HG03097 (cell line): ENCODE measurements around the gene ST3GAL3.

Experiments
- ATAC-seq: cut with Tn5 transposase; IDR thresholded peaks from one replicate; pipeline ENCODE4 v1.9.1; 2021; ENCODE audit not compliant: unreplicated experiment, low FRiP score

ST3GAL3 gene

DNA sequence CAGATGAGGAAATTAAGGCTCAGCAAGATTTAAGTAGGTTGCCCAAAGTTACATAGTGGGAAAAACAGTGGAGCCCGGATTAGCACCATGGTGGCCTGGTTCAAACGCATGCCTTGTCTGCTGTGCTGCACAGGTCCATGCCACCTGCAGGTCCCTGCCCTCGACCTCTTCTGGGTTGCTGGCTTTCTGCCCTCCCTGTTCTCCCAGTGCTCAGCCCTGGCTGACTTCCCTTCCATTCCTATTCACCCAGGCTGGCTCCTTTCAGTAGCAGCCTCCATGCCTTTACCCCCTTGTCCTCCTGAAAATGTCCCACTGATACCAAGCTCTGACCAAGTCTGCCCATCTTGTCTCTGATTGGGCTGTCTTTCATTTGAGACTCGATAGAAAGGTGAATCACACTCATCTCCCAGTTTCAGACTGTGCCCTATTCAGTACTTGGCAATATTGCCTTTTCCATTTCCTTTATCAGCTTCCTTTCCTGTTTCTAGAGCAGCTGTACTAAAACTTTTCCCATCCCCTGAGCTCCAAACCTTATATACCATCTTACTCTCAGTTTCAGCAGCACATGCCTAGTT, 75.8 kb downstream of the ST3GAL3 start:
- ATAC-seq = no peak

DNA sequence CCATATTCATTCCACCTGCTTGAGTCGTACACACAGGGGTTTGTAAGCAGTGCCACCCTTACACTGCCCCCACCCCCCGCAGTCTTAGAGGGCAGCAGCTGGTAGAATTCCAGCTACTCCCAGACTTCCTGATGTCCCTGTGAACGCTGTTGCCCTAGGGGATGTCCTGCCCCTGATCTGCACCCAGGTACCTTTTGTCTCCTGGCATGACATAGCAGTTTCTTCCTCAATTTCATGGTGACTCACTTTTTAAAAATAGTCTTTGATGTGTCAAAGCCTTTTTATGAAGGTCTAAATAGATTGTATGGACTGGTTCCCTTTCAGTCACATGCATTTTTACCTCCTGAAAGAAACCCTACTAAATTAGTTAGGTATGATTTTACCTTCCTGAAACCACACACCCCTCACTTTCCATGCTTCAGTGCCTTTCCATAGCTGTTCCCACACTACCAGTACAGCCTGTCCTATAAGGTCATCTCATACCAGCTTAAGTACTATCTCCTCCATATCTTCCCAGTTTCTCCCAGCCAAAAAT, 76.4 kb downstream of the ST3GAL3 start:
- ATAC-seq = no peak

DNA sequence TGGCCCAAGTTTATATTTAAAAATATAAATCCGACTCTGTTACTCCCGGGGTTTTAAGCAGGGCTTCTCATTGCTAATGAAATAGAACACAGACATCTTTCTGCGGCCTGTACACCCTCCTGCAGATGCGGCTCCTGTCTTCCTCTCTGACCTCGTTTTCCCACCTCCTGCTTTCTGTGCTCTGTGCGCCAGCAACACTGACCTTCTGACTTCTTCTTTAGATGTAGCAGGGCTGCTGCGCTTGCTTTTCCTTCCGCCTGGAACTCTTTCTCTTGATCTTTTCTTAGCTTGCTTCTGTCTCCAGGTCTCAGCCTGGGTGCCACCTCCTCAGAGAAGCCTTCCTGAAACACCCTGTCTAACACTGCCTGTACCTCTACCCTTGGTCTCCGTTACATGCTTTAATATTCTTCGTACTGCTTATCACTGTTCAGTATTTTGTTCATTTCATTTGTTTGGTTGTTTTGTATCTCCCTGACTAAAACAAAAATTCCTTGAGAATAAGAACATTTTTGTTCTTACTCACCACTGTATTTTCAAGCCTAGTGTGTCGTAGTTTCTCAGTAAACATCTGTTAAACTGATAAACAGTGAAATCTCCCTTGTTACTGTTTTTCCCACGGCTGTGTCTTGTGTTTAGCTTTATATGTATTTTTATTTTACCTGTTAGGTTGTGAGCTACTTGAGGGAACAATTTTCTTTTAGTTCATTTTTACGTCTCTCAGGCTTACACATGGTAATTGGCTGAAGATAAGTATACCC, 79.0 kb downstream of the ST3GAL3 start:
- no peak for ATAC-seq

DNA sequence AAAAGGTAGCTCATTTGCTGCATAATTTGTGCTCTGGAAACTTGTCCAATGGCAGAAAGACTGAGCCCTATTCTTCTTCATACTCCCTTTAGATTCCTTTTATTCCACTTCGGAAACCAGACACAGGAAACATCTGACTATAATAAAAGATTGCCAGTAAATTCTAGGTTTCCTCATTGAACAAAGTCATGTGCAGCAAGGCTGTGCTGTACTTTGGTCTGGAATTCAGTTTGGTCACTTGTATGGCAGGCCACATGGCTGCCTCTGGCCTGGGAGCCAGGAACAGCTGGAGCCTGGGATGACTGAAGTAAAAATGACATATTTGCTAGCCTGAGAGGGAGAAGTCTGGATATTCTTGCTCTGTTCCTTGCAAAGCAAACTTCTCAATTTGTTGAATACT, 79.6 kb downstream of the ST3GAL3 start:
- no peak for ATAC-seq

DNA sequence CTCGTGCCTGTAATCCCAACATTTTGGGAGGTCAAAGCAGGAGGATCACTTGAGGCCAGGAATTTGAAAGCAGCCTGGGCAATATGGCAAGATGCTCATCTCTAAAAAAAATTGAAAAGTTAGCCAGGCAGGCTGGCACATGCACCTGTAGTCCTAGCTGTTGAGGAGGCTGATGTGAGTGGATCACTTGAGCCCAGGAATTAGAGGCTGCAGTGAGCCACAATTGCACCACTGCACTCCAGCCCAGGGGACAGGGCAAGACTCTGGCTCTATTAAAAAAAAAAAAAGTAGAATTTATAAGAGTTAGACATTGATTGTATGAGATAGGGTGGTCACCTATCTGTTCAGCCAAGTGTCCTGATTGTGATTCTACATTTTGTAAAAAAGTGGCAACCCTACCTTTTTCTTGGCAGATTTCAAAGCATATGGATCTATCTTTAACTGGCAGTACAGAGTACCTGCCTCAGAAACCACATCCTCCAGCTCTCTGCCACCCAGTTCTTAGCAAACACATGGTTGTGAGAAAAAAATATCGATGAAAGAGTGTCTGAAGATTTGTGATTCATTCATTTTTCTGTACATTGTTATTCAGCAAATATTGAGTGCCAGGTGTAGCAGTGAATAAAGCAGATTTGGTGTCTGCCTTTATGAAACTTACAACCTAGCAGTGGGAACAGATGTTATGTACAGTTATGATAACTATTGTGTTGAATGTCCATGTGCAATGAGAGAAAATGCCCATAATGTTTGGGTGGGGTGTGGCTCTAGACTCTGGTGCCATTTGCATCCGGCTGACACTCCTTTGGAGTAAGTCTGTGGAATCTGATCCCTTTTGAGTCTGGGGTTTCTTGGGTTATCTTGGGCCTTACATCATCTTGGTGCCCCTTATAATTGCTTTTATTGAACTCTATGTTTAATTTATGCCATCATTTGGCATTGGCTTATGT, 82.5 kb downstream of the ST3GAL3 start:
- ATAC-seq = no peak

DNA sequence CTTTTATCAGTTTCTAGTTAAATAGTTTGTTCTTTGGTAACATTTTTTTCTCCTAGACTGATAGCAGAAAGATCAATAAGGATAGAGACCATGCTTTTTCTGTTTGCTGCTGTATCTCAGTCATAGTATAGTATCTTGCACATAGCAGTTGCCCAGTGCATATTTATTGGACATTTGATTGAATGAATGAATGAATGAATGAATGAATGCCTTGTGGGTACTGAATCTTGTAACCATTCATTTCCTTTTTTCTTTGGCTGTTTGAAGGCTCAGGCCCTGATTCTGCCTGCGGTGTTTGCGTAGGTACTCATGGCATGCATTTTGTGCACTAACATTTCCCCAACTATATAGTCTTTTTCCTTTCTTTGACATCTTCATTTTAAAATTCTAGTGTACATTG, 83.9 kb downstream of the ST3GAL3 start:
- ATAC-seq = no peak

DNA sequence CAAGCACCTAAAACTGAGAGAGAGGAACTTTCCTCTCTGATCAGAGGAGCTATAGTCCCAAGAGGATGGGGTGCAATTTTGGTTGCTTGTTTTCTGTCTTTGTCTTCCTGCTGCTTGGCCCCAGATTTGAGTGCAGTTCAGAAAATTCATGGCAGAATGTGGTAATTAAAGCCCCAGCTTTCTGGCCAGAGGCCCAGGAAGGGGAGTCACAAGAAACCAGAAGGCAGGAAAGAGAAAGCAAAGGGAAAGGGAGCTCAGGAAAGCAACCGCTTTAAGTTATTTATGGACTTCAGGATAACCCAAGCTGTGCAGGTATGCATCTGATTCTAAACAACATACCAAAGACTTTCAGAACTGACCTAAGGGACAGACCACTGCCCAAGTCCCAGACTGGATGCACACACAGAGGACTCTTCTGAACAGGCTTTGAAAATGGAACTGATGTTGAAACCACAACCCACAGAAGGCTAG, 88.8 kb downstream of the ST3GAL3 start:
- ATAC-seq = no peak

DNA sequence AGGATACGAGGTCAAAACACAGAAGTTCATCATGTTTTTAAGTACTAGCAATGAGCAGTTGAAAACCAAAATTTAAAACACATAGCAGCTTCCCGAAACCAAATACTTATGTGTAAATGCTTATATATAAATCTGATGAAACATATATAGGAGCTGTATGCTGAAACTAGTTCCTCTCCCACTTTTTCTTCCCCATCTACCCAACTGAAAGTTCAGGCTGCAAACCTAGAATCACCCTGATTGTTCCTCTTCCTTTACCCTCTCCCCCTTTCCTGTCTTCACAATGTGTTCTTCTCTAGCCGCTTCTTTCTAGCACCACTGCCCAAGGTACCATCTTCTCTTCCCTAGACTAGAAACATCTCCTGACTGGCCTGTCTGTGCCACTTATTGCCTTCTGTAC, 90.6 kb downstream of the ST3GAL3 start:
- no peak for ATAC-seq

DNA sequence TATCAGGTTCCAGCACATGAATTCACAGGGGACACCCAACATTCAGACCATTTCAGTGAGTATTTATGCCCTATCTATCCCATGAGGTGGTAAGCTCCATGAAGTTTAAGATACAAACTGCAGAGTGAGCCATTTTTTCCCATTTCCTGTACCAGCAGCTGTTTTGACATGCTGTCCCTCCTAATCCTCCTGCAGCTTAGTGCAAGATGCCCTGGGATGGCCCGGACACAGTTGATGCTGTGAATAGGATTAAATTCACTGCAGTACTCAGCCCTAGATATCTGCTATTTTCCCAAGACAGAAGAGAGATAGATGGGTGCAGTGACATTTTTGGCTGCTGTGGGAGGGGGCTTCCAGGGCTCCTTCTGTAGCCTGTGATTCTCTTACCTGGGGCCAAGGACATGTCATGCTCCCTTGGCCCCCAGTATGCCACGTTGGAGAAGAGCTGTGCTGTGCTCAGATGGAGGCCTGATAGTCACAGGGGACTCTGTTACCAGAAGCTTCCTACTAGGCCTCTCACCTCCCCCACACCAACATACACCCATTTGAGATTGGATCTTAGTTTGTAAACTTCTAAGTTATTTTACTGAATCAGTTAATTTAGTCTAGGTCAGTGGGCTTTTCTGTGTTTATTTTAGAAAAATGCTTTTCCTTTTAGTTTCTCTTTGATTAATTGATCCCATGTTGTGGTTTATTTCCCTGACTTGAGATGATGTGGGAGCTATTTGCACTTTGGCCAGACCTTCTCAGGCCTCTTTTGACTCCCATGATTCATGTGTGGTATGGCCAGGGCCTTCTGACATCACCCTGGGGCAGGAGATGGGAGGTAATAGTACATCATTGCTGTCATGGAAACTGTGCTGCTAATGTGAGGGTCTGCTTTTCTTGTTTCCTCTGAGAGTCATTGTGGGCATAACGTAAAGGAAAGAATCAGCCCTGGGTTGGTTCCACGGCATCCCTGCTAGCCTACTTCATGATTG, 92.6 kb downstream of the ST3GAL3 start:
- ATAC-seq = no peak

DNA sequence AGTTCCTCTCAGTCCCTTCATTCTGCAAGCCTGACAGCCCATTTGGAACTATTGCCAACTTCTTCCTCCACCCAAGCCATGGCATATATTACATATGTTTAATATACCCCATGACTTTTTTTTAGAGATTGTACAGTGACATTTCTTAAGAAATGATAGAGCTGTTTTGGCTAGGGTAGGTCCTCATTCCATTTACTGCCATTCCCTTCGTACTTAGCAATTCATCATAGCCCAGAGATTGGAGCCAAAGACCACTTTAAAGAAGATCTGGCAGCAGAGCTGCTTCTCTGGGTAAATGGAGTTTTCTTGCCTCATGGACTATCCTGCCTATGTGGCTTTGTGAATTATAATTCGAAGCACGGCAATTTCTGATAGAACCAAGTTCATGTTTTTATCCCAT, 93.4 kb downstream of the ST3GAL3 start:
- ATAC-seq = no peak

DNA sequence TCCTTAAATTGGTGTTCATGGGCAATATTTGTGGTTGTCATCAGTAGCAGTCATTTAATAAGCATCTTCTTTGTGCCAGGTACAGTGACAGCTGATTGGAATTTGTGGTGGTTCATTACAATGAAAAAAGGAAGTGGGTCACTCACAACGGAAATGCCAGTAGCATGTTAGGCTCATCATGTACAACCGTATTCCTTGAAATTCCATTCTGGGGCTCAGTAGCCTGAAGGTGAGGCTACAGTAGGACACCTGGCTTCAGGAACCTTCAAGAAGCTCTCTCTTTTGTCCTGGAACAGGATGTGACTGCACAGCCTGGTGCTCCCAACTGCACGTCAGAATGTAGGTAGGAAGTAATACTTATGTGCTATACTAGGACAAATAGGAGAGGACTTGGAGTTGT, 93.9 kb downstream of the ST3GAL3 start:
- ATAC-seq = no peak

DNA sequence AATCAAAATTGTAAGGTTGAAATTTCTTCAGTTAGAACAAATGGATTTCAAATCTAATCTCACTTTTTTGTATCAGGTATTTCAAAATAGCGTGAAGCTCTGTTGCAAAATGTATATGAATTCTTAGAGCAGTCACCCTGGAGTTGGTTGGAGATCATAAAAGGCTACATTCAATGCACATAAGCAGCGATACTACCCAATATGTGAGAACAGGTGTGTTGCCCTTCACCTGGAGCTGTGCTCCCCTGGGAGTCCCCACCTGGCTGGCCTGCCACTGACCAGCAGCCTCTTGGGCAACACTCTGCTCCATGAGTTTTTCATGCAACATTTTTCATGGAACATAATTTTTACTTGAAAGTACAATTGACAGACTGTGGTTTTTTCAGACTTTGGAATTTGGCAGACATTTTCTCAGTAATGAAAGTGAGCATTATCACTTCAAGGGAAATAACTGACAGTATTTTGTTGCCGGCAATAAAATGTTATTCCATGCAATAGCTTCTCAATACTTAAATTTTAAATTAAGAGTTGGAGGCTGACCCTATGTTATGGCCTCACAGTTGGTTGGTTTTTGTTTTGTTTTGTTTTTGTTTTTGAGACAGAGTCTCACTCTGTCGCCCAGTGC, 95.1 kb downstream of the ST3GAL3 start:
- ATAC-seq = no peak

DNA sequence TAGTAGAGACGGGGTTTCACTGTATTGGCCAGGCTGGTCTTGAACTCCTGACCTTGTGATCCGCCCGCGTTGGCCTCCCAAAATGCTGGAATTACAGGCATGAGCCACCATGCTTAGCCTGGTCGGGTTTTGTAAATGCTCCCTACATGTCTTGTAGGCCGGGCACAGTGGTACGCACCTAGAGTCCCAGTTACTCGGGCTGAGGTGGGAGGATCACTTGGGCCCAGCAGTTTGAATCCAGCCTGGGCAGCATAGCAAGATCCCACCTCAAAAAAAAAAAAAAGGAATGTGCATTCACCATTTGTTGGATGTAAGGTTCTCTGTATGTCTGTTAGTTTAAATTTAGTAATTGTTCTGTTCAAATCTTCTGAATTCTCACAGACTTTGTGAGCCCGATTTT, 95.8 kb downstream of the ST3GAL3 start:
- ATAC-seq = no peak

DNA sequence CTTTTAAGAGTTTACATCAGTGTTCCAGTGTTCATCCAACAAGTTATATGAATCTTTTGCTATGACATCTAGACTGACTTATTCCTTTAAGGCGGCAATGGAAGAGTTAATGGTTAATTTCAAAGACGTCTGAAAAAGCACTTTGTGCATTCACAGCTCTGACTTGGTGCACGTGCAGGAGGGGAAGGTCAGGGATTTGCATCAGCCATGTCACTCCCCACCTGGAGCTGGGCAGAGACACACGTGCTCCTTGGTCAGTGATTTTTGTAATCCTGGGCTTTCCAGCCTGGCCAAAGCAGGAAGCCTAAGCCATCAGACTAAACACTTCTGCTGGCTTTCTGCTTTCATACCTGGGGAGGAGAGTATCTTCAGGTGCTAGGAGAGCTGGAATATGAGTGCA, 96.3 kb downstream of the ST3GAL3 start:
- ATAC-seq = no peak

DNA sequence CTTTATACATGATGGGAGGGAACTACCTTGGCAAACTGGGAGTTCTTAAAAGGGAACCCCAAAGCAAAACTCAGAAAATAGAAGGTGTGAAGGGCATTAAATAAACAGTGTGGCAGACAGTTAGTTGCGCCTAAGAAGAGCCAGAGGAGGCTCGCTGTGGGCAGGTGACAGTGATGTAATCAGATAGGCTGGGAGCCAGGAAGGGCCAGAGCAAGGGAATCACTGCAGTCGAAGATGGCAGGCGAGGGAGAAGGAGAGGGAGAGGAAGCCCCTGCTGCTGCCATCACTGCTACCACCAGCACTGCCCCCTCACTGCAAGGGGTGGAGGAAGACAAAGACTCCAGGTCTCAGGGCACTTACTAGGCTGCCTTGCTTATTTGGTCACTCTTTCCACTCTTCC, 97.2 kb downstream of the ST3GAL3 start:
- ATAC-seq = no peak

DNA sequence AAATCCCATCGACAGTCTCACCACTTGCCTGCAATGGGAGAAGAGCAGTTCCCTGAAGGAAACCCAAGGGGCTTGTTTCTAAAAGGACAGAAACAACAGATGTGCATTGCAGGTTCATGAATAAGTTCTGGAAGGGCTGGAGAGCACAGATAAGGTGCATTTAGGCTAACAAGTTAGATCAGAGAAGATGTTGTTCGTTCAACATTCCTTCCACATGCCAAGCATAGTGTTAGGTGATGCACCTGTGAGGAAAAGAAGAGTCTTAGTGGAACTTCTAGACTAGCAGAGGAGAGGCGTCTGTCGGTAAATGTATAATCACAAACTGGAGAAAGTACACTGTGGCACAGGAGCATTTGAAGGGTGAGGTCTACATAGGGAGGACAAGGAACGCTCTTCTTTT, 98.0 kb downstream of the ST3GAL3 start:
- no peak for ATAC-seq

DNA sequence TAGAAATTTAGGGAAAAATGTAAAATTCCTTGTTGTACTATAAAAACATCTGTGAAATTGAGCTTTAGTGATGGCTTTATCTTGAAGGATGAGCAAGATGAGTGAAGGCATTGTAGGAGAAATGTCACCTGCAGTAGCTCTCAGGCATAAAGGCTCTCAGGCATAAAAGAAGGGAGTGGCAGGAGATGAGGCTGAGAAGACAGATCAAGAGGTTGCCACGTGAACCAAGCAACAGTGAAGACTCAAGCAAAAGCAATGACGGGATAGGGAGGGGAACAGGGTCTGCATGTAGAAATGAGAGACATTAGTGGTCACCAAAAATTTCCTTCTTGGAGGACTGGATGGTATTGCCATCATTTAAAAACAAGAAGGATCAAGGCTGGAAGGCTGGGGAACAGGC, 98.8 kb downstream of the ST3GAL3 start:
- ATAC-seq = no peak

DNA sequence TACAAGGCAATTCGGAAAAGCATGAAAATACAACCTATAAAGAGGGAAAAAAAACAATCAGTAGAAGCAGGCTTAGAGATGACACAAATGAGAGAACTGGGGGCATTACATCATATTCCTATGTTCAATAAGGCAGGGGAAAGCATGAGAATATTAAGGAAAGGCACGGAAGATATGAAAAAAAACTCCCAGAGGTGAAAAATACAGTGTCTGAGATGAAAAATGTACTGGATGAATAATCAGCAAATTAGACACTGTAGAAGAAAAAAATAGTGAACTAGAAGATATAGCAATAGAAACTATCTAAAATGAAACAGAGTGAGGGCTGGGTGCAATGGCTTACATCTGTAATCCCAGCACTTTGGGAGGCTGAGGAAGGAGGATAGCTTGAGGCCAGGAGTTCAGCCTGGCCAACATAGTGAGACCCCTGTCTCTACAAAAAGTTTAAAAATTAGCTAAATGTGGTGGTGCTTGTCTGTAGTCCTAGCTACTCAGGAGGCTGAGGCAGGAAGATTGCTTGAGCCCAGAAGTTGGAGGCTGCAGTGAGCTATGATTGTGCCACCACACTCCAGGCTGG, 101.8 kb downstream of the ST3GAL3 start:
- no peak for ATAC-seq

DNA sequence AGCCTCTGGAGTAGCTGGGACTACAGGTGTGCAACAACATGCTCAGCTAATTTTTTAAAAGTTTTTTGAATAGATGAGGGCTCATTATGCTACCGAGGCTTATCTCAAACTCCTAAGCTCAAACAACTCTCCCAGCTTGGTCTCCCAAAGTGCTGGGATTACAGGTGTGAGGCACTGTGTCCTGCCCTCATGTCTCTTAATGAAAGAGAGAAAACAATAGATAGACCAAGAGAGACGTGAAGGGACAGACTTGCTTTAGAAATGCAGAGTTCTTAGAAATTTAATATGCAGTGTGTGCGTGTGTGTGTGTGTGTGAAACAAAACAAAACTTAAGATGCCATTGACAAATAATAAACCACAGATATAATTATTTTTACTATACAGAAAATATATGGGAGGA, 105.2 kb downstream of the ST3GAL3 start:
- no peak for ATAC-seq
